Erythroblast (primary cell): ENCODE measurements around the gene SPATS2.

Source experiments
- DNase-seq, 2 experiments: peaks; one replicate each; lab custom pipeline; 2025; lab: John Stamatoyannopoulos, UW
- GATA1 ChIP-seq: IDR thresholded peaks from 2 replicates; pipeline ENCODE4 v1.6.1; 2011; ENCODE audit warnings: low read depth, mild to moderate bottlenecking, control low read depth, low read length, moderate library complexity
- POLR2A ChIP-seq: IDR thresholded peaks from 2 replicates; pipeline ENCODE4 v1.6.1; 2011; ENCODE audit warnings: mild to moderate bottlenecking, low read length

The SPATS2 gene

GRCh38 chr12:49461221-49461620 is 94.0 kb downstream of the SPATS2 start:
- DNase-seq = no peak
- TF ChIP-seq POLR2A (no peak), GATA1 (no peak)

GRCh38 chr12:49462083-49462744 is 95.0 kb downstream of the SPATS2 start:
- no peak for DNase-seq
- TF ChIP-seq POLR2A (no peak), GATA1 (no peak)

- no peak for TF ChIP-seq POLR2A
- TF ChIP-seq GATA1 = no peak
- no peak for DNase-seq
Observed at GRCh38 chr12:49465132-49465531, 97.9 kb downstream of the SPATS2 start.

GRCh38 chr12:49470986-49471385 is 103.7 kb downstream of the SPATS2 start:
- no peak for DNase-seq
- TF ChIP-seq POLR2A (no peak), GATA1 (no peak)

GRCh38 chr12:49471557-49471956 is 104.3 kb downstream of the SPATS2 start:
- no peak for DNase-seq
- TF ChIP-seq POLR2A (no peak), GATA1 (no peak)

- TF ChIP-seq GATA1 = no peak
- TF ChIP-seq POLR2A = no peak
- no peak for DNase-seq
Observed at GRCh38 chr12:49476091-49476490, 108.8 kb downstream of the SPATS2 start.

- TF ChIP-seq POLR2A (no peak), GATA1 (no peak)
- no peak for DNase-seq
Observed at GRCh38 chr12:49478949-49479664, 111.8 kb downstream of the SPATS2 start.

GRCh38 chr12:49482095-49483051 is 115.1 kb downstream of the SPATS2 start:
- TF ChIP-seq GATA1 = no peak
- TF ChIP-seq POLR2A = no peak
- no peak for DNase-seq

GRCh38 chr12:49483619-49484018 is 116.4 kb downstream of the SPATS2 start:
- TF ChIP-seq POLR2A = no peak
- no peak for TF ChIP-seq GATA1
- DNase-seq = no peak

- DNase-seq = no peak
- no peak for TF ChIP-seq POLR2A
- no peak for TF ChIP-seq GATA1
Observed at GRCh38 chr12:49487605-49488004, 120.3 kb downstream of the SPATS2 start.

- TF ChIP-seq GATA1 (no peak), POLR2A (no peak)
- no peak for DNase-seq
Observed at GRCh38 chr12:49489154-49489553, 121.9 kb downstream of the SPATS2 start.

- TF ChIP-seq POLR2A = no peak
- TF ChIP-seq GATA1 = no peak
- no peak for DNase-seq
Observed at GRCh38 chr12:49489720-49490119, 122.5 kb downstream of the SPATS2 start.

- no peak for DNase-seq
- TF ChIP-seq GATA1 (no peak), POLR2A (no peak)
Observed at GRCh38 chr12:49491823-49492222, 124.6 kb downstream of the SPATS2 start.

- no peak for TF ChIP-seq POLR2A
- TF ChIP-seq GATA1 = no peak
- no peak for DNase-seq
Observed at GRCh38 chr12:49493900-49494299, 126.6 kb downstream of the SPATS2 start.
